K562 (cell line): ENCODE results near the gene IGF2BP3. TPM values are rescaled to one million over a fixed set of nuclear protein-coding genes. Genes with fewer than 3 reads are reported as not detected.

Experiments
- ATAC-seq: fragments of 200-7000 bp; cut with Tn5 transposase; 3 replicates; pipeline ENCODE4 v1.9.1; 2020; ENCODE audit warnings: moderate library complexity
- BruUV-seq: library from RNA; stranded (reverse); fragments of 400-500 nt; replicated peaks from 2 replicates; lab custom pipeline; 2021; lab: Mats Ljungman, UMichigan
- CTCF ChIA-PET: fragments of 300-600 bp; formaldehyde crosslinking; extraction: SDS; loops from one replicate; lab custom pipeline; 2021; ENCODE audit warnings: low intra/inter-chr PET ratio; lab: Yijun Ruan, JAX
- POLR2A ChIA-PET: fragments of 300-600, 350-650 bp; sonication (Branson Sonifier 250); formaldehyde crosslinking; extraction: SDS; loops from one replicate; lab custom pipeline; 2021; ENCODE audit warnings: antibody characterized with exemption, inconsistent platforms; lab: Yijun Ruan, JAX
- DNase-seq, 4 experiments: peaks; one replicate each; pipeline versions ENCODE4 v3.0.0 to v3.0.0-alpha.2; 2011 to 2018; ENCODE audit warnings: low spot score in 3 of 4, mixed read lengths in 3 of 4; ENCODE audit errors: extremely low read depth in 1 of 4
- FAIRE-seq: peaks from 2 replicates; lab custom pipeline; 2011; peaks lifted over from hg19 to GRCh38; lab: Jason Lieb, UNC
- H2AFZ ChIP-seq: 2 replicates; pipeline ENCODE4 v1.6.0; 2011; ENCODE audit warnings: low read depth, low read length, control low read depth, inconsistent platforms
- H3K27ac ChIP-seq: fragments of 200-600 bp; 3 replicates; pipeline ENCODE4 v1.8.0; 2011; ENCODE audit warnings: low read depth, mild to moderate bottlenecking, control low read depth, inconsistent platforms, low read length, moderate library complexity, mixed read lengths; ENCODE audit errors: extremely low read depth
- H3K27me3 ChIP-seq, 2 experiments: fragments of 300-600 bp in 1 of 2; 2 replicates in 1 of 2; 3 replicates in 1 of 2; pipeline versions ENCODE4 v1.6.0 to v1.8.0; 2011; ENCODE audit warnings: inconsistent platforms in 2 of 2, low read length in 2 of 2, mild to moderate bottlenecking in 1 of 2, mixed read lengths in 1 of 2, moderate library complexity in 1 of 2; ENCODE audit not compliant: control insufficient read depth in 2 of 2, insufficient read depth in 2 of 2
- H3K36me3 ChIP-seq: fragments of 300-600 bp; 3 replicates; pipeline ENCODE4 v1.8.0; 2011; ENCODE audit warnings: mild to moderate bottlenecking, low read length, inconsistent platforms; ENCODE audit not compliant: control insufficient read depth, insufficient read depth
- H3K4me1 ChIP-seq, 2 experiments: fragments of 200-600 bp in 1 of 2; replicated peaks in 1 of 2; 2 replicates in 1 of 2; 3 replicates in 1 of 2; pipeline versions ENCODE4 v1.5.1 to v1.8.0; 2011; ENCODE audit warnings: inconsistent platforms in 2 of 2, low read length in 2 of 2, mild to moderate bottlenecking in 1 of 2, mixed read lengths in 1 of 2, moderate library complexity in 1 of 2; ENCODE audit not compliant: control insufficient read depth in 2 of 2, insufficient read depth in 2 of 2
- H3K4me2 ChIP-seq: 2 replicates; pipeline ENCODE4 v1.6.1; 2011; ENCODE audit warnings: low read length, control low read depth, inconsistent platforms, mixed read lengths; ENCODE audit not compliant: insufficient read depth
- H3K4me3 ChIP-seq: fragments of 200-600 bp; sonication (generic), shearing (Covaris generic); 2 replicates; pipeline ENCODE4 v1.5.1; 2016; ENCODE audit warnings: control low read depth, inconsistent platforms
- H3K79me2 ChIP-seq: fragments of 200-600 bp; 3 replicates; pipeline ENCODE4 v1.8.0; 2011; ENCODE audit warnings: low read length, inconsistent platforms; ENCODE audit not compliant: control insufficient read depth, insufficient read depth
- H3K9ac ChIP-seq, 2 experiments: 2 replicates each; pipeline versions ENCODE4 v1.6.0 to v1.6.1; 2011; ENCODE audit warnings: low read depth in 2 of 2, low read length in 2 of 2, control low read depth in 1 of 2, inconsistent platforms in 1 of 2, mild to moderate bottlenecking in 1 of 2, mixed read lengths in 1 of 2; ENCODE audit not compliant: insufficient read depth in 1 of 2
- H3K9me1 ChIP-seq: one replicate; pipeline ENCODE4 v1.6.0; 2011; ENCODE audit warnings: inconsistent platforms, mild to moderate bottlenecking, low read length, moderate library complexity; ENCODE audit not compliant: control insufficient read depth, insufficient read depth
- H3K9me3 ChIP-seq: replicated peaks from 2 replicates; pipeline ENCODE4 v1.5.1; 2011; ENCODE audit warnings: low read depth, low read length, inconsistent platforms; ENCODE audit not compliant: control insufficient read depth, insufficient read depth
- H4K20me1 ChIP-seq: replicated peaks from 2 replicates; pipeline ENCODE4 v1.6.1; 2011; ENCODE audit warnings: low read length, inconsistent platforms, mixed read lengths; ENCODE audit not compliant: control insufficient read depth, insufficient read depth
- BCL6 ChIP-seq: fragments of 250-450 bp; sonication (Bioruptor Pico); IDR thresholded peaks from 2 replicates; pipeline ENCODE4 v1.4.0; 2020
- CC2D1A ChIP-seq: fragments of 450-650 bp; IDR thresholded peaks from 2 replicates; pipeline ENCODE4 v1.6.1; 2017; ENCODE audit warnings: mild to moderate bottlenecking
- HDAC2 ChIP-seq: fragments of 450-650 bp; IDR thresholded peaks from 2 replicates; pipeline ENCODE4 v1.6.1; 2016; ENCODE audit warnings: mild to moderate bottlenecking
- JUNB ChIP-seq: fragments of 450-650 bp; formaldehyde crosslinking; conservative IDR thresholded peaks from 2 replicates; pipeline ENCODE4 v1.4.0; 2020; ENCODE audit warnings: mild to moderate bottlenecking
- JUND ChIP-seq, 2 experiments: IDR thresholded peaks; 2 replicates in 1 of 2; 3 replicates in 1 of 2; pipeline ENCODE4 v1.6.1; 2011; ENCODE audit warnings: borderline replicate concordance in 2 of 2, low read depth in 2 of 2, low read length in 2 of 2, improper control_type of control experiment in 1 of 2, missing biosample characterization in 1 of 2, missing genetic modification characterization in 1 of 2, missing genetic modification reagents in 1 of 2
- MYC ChIP-seq, 2 experiments: fragments of 250-450 bp in 1 of 2; sonication (Bioruptor Pico) in 1 of 2; IDR thresholded peaks; 2 replicates each; pipeline versions ENCODE4 v1.5.1 to v1.6.1; 2012 to 2021; ENCODE audit warnings: low read depth in 2 of 2, borderline replicate concordance in 1 of 2, improper control_type of control experiment in 1 of 2, low read length in 1 of 2, mild to moderate bottlenecking in 1 of 2, moderate library complexity in 1 of 2
- POLR2H ChIP-seq: IDR thresholded peaks from 2 replicates; pipeline ENCODE4 v1.6.1; 2016; ENCODE audit warnings: missing genetic modification characterization, low read depth, mild to moderate bottlenecking, control low read depth, missing compliant biosample characterization, moderate library complexity
- SMARCA4 ChIP-seq: fragments of 450-650 bp; IDR thresholded peaks from 2 replicates; pipeline ENCODE4 v1.6.1; 2016
- SMARCE1 ChIP-seq: fragments of 450-650 bp; IDR thresholded peaks from 2 replicates; pipeline ENCODE4 v1.7.1; 2016; ENCODE audit warnings: mild to moderate bottlenecking
- STAG1 ChIP-seq: sonication (generic); formaldehyde crosslinking; IDR thresholded peaks from 2 replicates; pipeline ENCODE4 v1.5.0; 2020; ENCODE audit warnings: missing genetic modification reagents, borderline replicate concordance
- TBL1XR1 ChIP-seq, 2 experiments: IDR thresholded peaks; 2 replicates each; pipeline ENCODE4 v1.6.1; 2012; ENCODE audit warnings: improper control_type of control experiment in 2 of 2, low read length in 2 of 2, mild to moderate bottlenecking in 1 of 2
- TCF3 ChIP-seq: sonication (generic); formaldehyde crosslinking; IDR thresholded peaks from 2 replicates; pipeline ENCODE4 v1.4.0; 2020; ENCODE audit warnings: mild to moderate bottlenecking, missing genetic modification reagents
- ZNF384 ChIP-seq: IDR thresholded peaks from 2 replicates; pipeline ENCODE4 v1.6.1; 2012; ENCODE audit warnings: low read depth, low read length, improper control_type of control experiment
- WGBS: fragments of 100-300 bp; shearing (Covaris generic); methylation state at CpG from one replicate; pipeline ENCODE4 v1.1.6; 2016; ENCODE audit warnings: low coverage, mixed read lengths; ENCODE audit not compliant: insufficient coverage; ENCODE audit errors: missing lambda C conversion rate; 5-methylcytosine and 5-hydroxymethylcytosine counted together
- in situ Hi-C: fragments of 300-500 bp; cut with MboI; formaldehyde crosslinking; loops from 4 replicates; pipeline ENCODE4 v1.15.0; 2018; ENCODE audit warnings: inconsistent platforms, mixed read lengths
- intact Hi-C: fragments of 100-400 bp; cut with micrococcal nuclease; formaldehyde crosslinking; loops from 2 replicates; pipeline ENCODE4 v1.14.2; 2022
- polyA plus RNA-seq, 8 experiments: library from polyadenylated mRNA; depleted of rRNA in 4 of 8; stranded (reverse) in 5 of 8; unstranded in 3 of 8; fragments of >200 nt; fragmentation: Nextera tagmentation in 2 of 8; fragmentation: Illumina TruSeq in 1 of 8; extraction: Ambion mirVana in 2 of 8; extraction: Trizol in 1 of 8; gene quantifications; 2 replicates each; pipeline versions ENCODE4 v1.2.1 to v1.2.3, GENCODE V29; 2011 to 2014; ENCODE audit warnings: inconsistent platforms in 1 of 8, missing spikeins in 1 of 8
- total RNA-seq, 7 experiments: library from RNA; depleted of rRNA in 6 of 7; stranded (reverse); fragments of >200 nt in 6 of 7; fragmentation: Illumina TruSeq in 2 of 7; extraction: Trizol in 2 of 7; gene quantifications; 2 replicates each; pipeline versions ENCODE4 v1.2.1 to v1.2.3, GENCODE V29; 2011 to 2021; ENCODE audit warnings: low replicate concordance in 1 of 7
- TF ChIP-seq, protein P1 (sequence below): sonication (generic); IDR thresholded peaks from 2 replicates; pipeline ENCODE4 v1.6.1; 2016
- TF ChIP-seq, protein P2 (sequence below): conservative IDR thresholded peaks from 2 replicates; pipeline ENCODE4 v1.6.1; 2011; ENCODE audit warnings: low read depth, mild to moderate bottlenecking, low read length; ENCODE audit not compliant: control insufficient read depth
- TF ChIP-seq, protein P3 (sequence below): sonication (generic); formaldehyde crosslinking; IDR thresholded peaks from 2 replicates; pipeline ENCODE4 v1.8.1; 2023; ENCODE audit warnings: mild to moderate bottlenecking, missing genetic modification reagents

The IGF2BP3 gene
- total and polyA plus RNA-seq, 9 of the 15 experiments (the other 6 are each of a cell fraction or from before 2014, with no cell fraction given) = 8.4 to 88.1 (median 61.2) TPM

DNA sequence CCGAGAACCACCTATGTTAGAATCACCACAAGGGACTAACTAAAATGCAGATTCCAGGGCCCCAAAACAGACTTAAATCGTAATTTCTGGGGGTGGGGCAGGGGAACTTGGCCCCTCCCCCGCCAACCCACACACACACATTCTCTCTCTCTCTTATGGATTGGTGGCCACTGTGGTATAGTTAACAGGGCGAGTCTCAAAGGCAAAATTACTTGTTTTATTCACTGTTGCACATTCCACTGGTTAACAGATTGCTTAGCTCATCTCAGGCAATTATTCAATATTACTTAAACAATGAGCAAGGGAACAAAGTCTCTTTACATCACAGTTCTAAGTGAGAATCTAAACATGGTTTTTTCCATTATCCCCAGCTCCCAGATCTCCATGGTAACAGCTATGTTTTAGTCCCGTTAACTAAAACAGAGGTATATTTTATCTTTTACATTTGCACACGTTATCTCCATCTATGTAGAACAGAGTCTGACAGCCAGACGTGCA, 38.5 kb downstream of the IGF2BP3 start (continued):
- 0 out of 2 replicates have a peak, but pooled peaks have one; percentile 17 for TF ChIP-seq ZNF384
- TF ChIP-seq, protein P1, sequence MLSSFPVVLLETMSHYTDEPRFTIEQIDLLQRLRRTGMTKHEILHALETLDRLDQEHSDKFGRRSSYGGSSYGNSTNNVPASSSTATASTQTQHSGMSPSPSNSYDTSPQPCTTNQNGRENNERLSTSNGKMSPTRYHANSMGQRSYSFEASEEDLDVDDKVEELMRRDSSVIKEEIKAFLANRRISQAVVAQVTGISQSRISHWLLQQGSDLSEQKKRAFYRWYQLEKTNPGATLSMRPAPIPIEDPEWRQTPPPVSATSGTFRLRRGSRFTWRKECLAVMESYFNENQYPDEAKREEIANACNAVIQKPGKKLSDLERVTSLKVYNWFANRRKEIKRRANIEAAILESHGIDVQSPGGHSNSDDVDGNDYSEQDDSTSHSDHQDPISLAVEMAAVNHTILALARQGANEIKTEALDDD = peak; percentile 86
- peak; percentile 22; the same call in 1 of the 2 replicates for TF ChIP-seq HDAC2
- no peak for TF ChIP-seq JUNB (CRISPR knock-in tag)
- 0 out of 2 replicates have a peak, but pooled peaks have one; percentile 28 for TF ChIP-seq CC2D1A
- TF ChIP-seq JUND (IDR thresholded peaks at IDR 0.05; ENCODE audit: borderline replicate concordance, low read depth, low read length) = peak; percentile 23; the same call in 1 of the 2 replicates
- TF ChIP-seq JUND (tag; IDR thresholded peaks at IDR 0.05; ENCODE audit: borderline replicate concordance, low read depth, low read length) = peak; percentile 36; the same call in 1 of the 3 replicates
- TF ChIP-seq SMARCE1 = peak; percentile 31; the same call in 1 of the 2 replicates
- TF ChIP-seq MYC (IDR thresholded peaks at IDR 0.05; ENCODE audit: low read depth, low read length) = 0 out of 2 replicates have a peak, but pooled peaks have one; percentile 36
- no peak for TF ChIP-seq MYC (CRISPR knock-in tag; IDR thresholded peaks at IDR 0.05; ENCODE audit: borderline replicate concordance, low read depth)

DNA sequence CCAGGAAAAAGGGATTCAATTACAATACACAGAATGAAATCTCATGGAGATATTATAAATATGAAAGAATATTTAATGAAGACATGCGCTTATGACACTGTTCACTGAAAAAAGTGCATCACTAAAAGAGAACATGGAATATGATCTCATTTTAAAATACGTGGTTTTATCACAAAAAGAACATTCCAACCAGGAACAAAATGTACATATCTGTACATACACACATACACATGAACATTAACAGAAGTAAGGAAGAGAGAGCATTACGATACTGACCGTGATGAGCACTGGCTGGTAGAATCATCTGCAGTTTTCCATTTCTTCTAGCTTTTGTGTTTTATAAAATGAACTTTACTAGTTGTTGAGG, 39.4 kb downstream of the IGF2BP3 start:
- CTCF ChIA-PET = interaction anchor here (0.6 to 3.0 kb wide), 2 partner anchors 90 to 115 kb away, joined by 4 to 28 read pairs; no protein-coding TSS in a partner anchor
- Histone ChIP-seq H3K36me3 (peaks cover 11% of the 10 kb centered on the region; the same call in 1 of the 3 replicates), H3K27ac (peak overlapping the region; percentile 41), H3K9ac (peak overlapping the region in 1 of 2 experiments; percentile 40; a peak in 2 of 4 replicates), H2AFZ (no peak overlapping the region), H3K9me1 (no peaks in the 10 kb centered on the region), H3K4me1 (peaks cover 14 to 52% of the 10 kb centered on the region in 2 experiments; a peak in 4 of 5 replicates), H3K79me2 (peaks cover 87% of the 10 kb centered on the region), H3K4me2 (peak overlapping the region; percentile 49; the same call in 1 of the 2 replicates), H3K27me3 (no peaks in the 10 kb centered on the region), H3K9me3 (no peaks in the 10 kb centered on the region), H3K4me3 (no peak overlapping the region), H4K20me1 (peaks cover 23% of the 10 kb centered on the region)
- in situ Hi-C loops (no loop called here), intact Hi-C loops (loop anchor here (1.0 to 5.0 kb wide), 5 partner anchors 43 to 159 kb away; partner anchors contain the start of gene TRA2A)
- FAIRE-seq (no peak), ATAC-seq (no peak), DNase-seq (no peak)
- WGBS = 29% methylated on average over 4 of the region's 4 CpGs
- BruUV-seq = no TSS peak
- POLR2A ChIA-PET = interaction anchor here (0.9 to 1.5 kb wide), 5 partner anchors 10 to 98 kb away, joined by 3 to 4 read pairs (median 3); no protein-coding TSS in a partner anchor
- TF ChIP-seq TCF3 (CRISPR knock-in tag) (no peak), STAG1 (no peak), TBL1XR1 (IDR thresholded peaks at IDR 0.05; ENCODE audit: low read length in 2 of 2) (0 out of 4 replicates have a peak, but pooled peaks of 1 of the 2 experiments have one; percentile 8), SMARCA4 (0 out of 2 replicates have a peak, but pooled peaks have one; percentile 6), BCL6 (CRISPR knock-in tag) (no peak), POLR2H (tag) (peak; percentile 78)
- TF ChIP-seq, protein P2, sequence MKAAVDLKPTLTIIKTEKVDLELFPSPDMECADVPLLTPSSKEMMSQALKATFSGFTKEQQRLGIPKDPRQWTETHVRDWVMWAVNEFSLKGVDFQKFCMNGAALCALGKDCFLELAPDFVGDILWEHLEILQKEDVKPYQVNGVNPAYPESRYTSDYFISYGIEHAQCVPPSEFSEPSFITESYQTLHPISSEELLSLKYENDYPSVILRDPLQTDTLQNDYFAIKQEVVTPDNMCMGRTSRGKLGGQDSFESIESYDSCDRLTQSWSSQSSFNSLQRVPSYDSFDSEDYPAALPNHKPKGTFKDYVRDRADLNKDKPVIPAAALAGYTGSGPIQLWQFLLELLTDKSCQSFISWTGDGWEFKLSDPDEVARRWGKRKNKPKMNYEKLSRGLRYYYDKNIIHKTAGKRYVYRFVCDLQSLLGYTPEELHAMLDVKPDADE = no peak
- TF ChIP-seq, protein P3, sequence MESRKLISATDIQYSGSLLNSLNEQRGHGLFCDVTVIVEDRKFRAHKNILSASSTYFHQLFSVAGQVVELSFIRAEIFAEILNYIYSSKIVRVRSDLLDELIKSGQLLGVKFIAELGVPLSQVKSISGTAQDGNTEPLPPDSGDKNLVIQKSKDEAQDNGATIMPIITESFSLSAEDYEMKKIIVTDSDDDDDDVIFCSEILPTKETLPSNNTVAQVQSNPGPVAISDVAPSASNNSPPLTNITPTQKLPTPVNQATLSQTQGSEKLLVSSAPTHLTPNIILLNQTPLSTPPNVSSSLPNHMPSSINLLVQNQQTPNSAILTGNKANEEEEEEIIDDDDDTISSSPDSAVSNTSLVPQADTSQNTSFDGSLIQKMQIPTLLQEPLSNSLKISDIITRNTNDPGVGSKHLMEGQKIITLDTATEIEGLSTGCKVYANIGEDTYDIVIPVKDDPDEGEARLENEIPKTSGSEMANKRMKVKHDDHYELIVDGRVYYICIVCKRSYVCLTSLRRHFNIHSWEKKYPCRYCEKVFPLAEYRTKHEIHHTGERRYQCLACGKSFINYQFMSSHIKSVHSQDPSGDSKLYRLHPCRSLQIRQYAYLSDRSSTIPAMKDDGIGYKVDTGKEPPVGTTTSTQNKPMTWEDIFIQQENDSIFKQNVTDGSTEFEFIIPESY = no peak
